WERI-Rb-1 (cell line): Measurements from ENCODE around the gene CPEB3.
"Not testable (repeated sequence)": the region's sequence is repeated elsewhere in the genome, so short reads cannot be mapped to it uniquely, and the experiment has no call there.

ENCODE experiments used
- DNase-seq: peaks from one replicate; pipeline ENCODE4 v3.0.0-alpha.2; 2020
- H3K27ac ChIP-seq: fragments of 250-450 bp; sonication (Bioruptor Pico); 2 replicates; pipeline ENCODE4 v1.5.1; 2020; ENCODE audit warnings: mild to moderate bottlenecking, moderate library complexity
- H3K27me3 ChIP-seq: fragments of 250-450 bp; sonication (Bioruptor Pico); 2 replicates; pipeline ENCODE4 v1.5.1; 2021; ENCODE audit warnings: mild to moderate bottlenecking, low read depth, moderate library complexity; ENCODE audit not compliant: insufficient read depth, severe bottlenecking
- H3K36me3 ChIP-seq: fragments of 250-450 bp; sonication (Bioruptor Pico); 2 replicates; pipeline ENCODE4 v1.5.1; 2020; ENCODE audit warnings: mild to moderate bottlenecking, moderate library complexity
- H3K4me3 ChIP-seq: 2 replicates; pipeline ENCODE4 v1.5.1; 2011; ENCODE audit warnings: low read depth, mild to moderate bottlenecking, control low read depth, low read length
- H3K9me3 ChIP-seq: fragments of 250-450 bp; sonication (Bioruptor Pico); 2 replicates; pipeline ENCODE4 v1.5.1; 2021; ENCODE audit warnings: mild to moderate bottlenecking, moderate library complexity; ENCODE audit not compliant: severe bottlenecking
- TF ChIP-seq, protein P1 (sequence below): IDR thresholded peaks from 2 replicates; pipeline ENCODE4 v1.5.1; 2011; ENCODE audit warnings: low read depth, mild to moderate bottlenecking, control low read depth, inconsistent platforms, low read length

The CPEB3 gene

DNA sequence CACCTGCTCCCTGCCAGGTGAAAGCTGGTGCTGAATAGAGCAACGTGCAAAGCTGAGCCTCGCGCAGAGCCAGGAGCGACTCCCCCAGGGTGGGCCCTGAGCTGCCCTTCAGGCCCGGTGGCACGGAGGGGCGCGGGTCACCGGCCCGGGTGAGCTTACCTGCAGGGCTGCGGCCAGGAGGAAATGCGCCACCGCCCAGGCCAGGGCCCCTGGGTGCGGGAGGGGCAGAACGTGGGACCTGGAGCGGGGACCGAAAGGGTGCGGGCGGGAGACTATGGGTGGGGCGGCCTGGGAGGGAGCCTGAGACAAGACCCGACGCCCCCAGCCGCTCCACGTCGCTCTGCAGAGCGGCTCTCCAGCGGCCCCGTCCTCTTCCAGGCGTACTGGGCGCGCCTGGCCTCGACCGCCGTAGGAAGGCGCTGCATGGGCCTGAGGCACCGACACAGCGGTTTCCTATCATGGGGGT is 245.2 kb downstream of the CPEB3 start:
- Histone ChIP-seq H3K9me3 (no peaks in the 10 kb centered on the region), H3K4me3 (no peak overlapping the region), H3K27me3 (no peaks in the 10 kb centered on the region), H3K27ac (no peak overlapping the region), H3K36me3 (no peaks in the 10 kb centered on the region)
- TF ChIP-seq, protein P1, sequence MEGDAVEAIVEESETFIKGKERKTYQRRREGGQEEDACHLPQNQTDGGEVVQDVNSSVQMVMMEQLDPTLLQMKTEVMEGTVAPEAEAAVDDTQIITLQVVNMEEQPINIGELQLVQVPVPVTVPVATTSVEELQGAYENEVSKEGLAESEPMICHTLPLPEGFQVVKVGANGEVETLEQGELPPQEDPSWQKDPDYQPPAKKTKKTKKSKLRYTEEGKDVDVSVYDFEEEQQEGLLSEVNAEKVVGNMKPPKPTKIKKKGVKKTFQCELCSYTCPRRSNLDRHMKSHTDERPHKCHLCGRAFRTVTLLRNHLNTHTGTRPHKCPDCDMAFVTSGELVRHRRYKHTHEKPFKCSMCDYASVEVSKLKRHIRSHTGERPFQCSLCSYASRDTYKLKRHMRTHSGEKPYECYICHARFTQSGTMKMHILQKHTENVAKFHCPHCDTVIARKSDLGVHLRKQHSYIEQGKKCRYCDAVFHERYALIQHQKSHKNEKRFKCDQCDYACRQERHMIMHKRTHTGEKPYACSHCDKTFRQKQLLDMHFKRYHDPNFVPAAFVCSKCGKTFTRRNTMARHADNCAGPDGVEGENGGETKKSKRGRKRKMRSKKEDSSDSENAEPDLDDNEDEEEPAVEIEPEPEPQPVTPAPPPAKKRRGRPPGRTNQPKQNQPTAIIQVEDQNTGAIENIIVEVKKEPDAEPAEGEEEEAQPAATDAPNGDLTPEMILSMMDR = no peak
- no peak for DNase-seq

DNA sequence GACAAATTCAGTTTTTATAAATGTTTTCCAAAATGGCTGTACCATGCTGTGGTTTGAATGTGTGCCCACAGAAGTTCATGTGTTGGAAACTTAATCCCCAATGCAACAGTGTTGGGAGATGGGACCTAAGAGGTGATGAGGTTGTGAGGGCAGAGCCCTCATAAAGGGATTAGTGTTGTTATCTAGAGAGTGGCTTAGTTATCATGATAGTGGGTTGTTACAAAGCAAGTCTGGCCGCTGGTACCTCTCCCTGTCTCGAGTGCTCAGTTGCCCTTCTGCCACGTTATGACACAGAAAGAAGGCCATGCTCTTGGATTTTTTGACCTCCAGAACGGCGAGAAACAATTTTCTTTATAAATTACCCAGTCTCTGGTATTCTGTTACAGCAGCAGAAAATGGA is 248.3 kb downstream of the CPEB3 start:
- Histone ChIP-seq H3K4me3 (no peak overlapping the region), H3K27me3 (no peaks in the 10 kb centered on the region), H3K9me3 (no peaks in the 10 kb centered on the region), H3K36me3 (no peaks in the 10 kb centered on the region), H3K27ac (no peak overlapping the region)
- TF ChIP-seq, protein P1 = no peak
- no peak for DNase-seq

DNA sequence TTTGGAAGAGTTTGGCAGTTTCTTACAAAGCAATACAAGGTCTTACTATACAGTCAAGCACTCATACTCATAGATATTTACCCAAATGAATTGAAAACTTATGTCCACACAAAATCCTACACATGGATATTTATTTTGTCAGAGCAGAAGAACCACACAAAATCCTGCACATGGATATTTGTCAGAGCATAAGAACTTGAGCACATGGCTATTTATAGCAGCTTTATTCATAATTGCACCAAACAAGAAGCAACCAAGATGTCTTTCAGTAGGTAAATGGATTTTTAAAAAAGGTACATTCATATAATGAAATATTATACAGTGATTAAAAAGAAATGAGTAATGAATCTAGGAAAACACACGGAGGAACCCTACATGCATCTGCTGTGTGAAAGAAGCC is 251.9 kb downstream of the CPEB3 start:
- Histone ChIP-seq H3K36me3 (peaks cover 6% of the 10 kb centered on the region; the same call in 1 of the 2 replicates), H3K27ac (no peak overlapping the region), H3K9me3 (no peaks in the 10 kb centered on the region), H3K27me3 (no peaks in the 10 kb centered on the region), H3K4me3 (no peak overlapping the region)
- TF ChIP-seq, protein P1 = no peak
- no peak for DNase-seq

DNA sequence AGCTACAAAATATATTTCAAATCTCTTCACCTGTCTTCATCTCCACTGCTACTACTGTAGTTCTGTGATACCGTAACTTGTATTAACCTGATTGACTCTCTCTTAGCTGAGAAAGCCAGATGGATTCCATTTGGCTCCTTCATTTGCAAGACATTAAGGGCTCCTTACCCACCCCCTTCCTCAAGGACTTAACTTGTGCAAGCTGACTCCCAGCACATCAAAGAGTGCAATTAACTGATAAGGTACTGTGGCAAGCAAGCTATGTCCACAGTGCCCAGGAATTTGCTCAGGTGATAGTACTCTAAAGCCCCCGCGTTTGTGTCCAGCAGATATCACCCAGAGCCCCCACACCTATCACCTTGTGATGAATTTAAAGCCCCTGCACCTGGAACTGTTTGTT is 257.8 kb downstream of the CPEB3 start:
- H3K27ac ChIP-seq, H3K9me3 ChIP-seq, DNase-seq, H3K27me3 ChIP-seq, H3K4me3 ChIP-seq: not testable (repeated sequence)
- peaks cover 36% of the 10 kb centered on the region for H3K36me3 ChIP-seq

DNA sequence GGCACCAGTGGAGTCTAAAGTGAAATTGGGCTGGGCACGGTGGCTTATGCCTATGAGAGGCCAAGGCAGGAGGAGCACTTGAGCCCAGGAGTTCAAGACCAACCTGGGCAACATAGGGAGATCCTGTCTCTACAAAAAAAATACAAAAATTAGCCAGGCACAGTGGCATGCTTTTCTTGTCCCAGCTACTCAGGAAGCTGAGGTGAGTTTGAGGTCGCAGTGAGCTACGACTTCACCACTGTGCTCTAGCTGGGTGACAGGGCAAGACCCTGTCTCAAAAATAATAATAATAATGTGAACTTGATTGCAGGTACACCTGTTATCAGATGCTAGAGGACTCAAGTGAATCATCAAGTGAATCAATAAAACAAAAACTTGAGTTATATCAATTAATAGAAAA is 259.3 kb downstream of the CPEB3 start:
- H3K9me3 ChIP-seq = no peaks in the 10 kb centered on the region
- DNase-seq = no peak
- H3K4me3 ChIP-seq = no peak overlapping the region
- H3K27ac ChIP-seq = no peak overlapping the region
- H3K36me3 ChIP-seq = peaks cover 50% of the 10 kb centered on the region
- no peaks in the 10 kb centered on the region for H3K27me3 ChIP-seq
- TF ChIP-seq, protein P1 = no peak

DNA sequence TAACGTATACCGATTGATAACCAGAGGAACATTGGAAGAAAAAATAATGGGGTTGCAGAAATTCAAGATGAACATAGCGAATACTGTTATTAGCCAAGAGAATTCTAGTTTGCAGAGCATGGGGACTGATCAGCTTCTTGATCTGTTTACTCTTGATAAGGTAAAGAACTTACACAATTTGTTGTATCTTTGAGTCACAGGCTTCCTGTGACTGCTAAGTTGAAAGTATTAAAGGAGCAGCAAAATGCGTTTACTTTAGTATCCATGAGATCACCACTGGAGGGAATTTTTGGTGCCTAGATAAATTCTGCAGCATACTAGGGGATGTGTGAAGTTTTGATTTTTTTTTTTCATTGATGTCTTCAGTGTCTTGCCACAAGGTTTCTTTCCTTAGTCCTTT is 263.7 kb downstream of the CPEB3 start:
- H3K27me3 ChIP-seq = no peaks in the 10 kb centered on the region
- TF ChIP-seq, protein P1 = no peak
- no peak for DNase-seq
- H3K9me3 ChIP-seq = no peaks in the 10 kb centered on the region
- H3K36me3 ChIP-seq = peaks cover 57% of the 10 kb centered on the region
- no peak overlapping the region for H3K27ac ChIP-seq
- no peak overlapping the region for H3K4me3 ChIP-seq

DNA sequence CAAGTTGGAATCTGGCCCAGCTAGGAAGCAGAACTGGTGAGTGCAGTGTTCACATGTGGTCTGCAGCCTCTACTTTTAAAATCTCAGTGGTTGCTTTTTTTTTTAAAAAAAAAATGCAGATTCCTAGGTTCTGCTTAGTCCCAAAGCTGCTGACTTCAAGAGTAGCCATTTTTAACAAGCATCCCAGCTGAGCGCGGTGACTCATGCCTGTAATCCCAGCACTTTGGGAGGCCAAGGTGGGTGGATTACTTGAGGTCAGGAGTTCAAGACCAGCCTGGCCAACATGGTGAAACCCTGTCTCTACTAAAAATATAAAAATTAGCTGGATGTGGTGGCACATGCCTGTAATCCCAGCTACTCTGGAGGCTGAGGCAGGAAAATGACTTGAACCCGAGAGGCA is 265.5 kb downstream of the CPEB3 start:
- H3K36me3 ChIP-seq = peaks cover 63% of the 10 kb centered on the region
- not testable (repeated sequence) for H3K4me3 ChIP-seq, H3K27ac ChIP-seq, H3K9me3 ChIP-seq, H3K27me3 ChIP-seq
- DNase-seq = peak; percentile 17
